GM12864 (cell line): ENCODE data around the gene COL8A2.

Source experiments
- DNase-seq: peaks from one replicate; pipeline ENCODE4 v3.0.0-alpha.2; 2011; ENCODE audit warnings: low read depth
- H3K4me3 ChIP-seq: 2 replicates; pipeline ENCODE4 v1.5.1; 2011; ENCODE audit warnings: mild to moderate bottlenecking, low read depth, low read length, control low read depth
- TF ChIP-seq, protein P1 (sequence below): IDR thresholded peaks from 2 replicates; pipeline ENCODE4 v1.5.1; 2011; ENCODE audit warnings: low read depth, mild to moderate bottlenecking, moderate library complexity, low read length, control low read depth, inconsistent platforms; ENCODE audit errors: missing control alignments

The COL8A2 gene

DNA sequence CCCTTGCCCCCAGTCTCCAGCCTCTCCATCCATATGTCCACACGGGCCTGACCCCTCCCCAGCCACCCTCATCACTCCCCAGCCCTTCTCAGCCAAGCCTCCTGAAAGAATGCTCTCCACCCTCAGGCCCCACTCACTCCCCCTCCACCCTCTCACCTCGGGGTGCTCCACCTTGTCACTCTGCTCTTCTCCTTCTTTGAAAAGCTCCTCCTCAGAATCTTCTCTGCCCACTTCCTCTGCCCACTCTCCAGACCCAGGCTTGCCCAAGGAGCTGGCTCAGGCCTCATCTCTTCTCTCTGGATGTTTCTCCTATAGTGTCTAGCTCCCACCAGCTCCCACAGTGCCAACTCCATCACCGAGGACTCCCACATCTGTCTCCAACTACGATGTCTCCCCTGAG is 13.9 kb downstream of the COL8A2 start:
- H3K4me3 ChIP-seq = no peak overlapping the region
- TF ChIP-seq, protein P1, sequence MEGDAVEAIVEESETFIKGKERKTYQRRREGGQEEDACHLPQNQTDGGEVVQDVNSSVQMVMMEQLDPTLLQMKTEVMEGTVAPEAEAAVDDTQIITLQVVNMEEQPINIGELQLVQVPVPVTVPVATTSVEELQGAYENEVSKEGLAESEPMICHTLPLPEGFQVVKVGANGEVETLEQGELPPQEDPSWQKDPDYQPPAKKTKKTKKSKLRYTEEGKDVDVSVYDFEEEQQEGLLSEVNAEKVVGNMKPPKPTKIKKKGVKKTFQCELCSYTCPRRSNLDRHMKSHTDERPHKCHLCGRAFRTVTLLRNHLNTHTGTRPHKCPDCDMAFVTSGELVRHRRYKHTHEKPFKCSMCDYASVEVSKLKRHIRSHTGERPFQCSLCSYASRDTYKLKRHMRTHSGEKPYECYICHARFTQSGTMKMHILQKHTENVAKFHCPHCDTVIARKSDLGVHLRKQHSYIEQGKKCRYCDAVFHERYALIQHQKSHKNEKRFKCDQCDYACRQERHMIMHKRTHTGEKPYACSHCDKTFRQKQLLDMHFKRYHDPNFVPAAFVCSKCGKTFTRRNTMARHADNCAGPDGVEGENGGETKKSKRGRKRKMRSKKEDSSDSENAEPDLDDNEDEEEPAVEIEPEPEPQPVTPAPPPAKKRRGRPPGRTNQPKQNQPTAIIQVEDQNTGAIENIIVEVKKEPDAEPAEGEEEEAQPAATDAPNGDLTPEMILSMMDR = no peak
- DNase-seq = no peak

DNA sequence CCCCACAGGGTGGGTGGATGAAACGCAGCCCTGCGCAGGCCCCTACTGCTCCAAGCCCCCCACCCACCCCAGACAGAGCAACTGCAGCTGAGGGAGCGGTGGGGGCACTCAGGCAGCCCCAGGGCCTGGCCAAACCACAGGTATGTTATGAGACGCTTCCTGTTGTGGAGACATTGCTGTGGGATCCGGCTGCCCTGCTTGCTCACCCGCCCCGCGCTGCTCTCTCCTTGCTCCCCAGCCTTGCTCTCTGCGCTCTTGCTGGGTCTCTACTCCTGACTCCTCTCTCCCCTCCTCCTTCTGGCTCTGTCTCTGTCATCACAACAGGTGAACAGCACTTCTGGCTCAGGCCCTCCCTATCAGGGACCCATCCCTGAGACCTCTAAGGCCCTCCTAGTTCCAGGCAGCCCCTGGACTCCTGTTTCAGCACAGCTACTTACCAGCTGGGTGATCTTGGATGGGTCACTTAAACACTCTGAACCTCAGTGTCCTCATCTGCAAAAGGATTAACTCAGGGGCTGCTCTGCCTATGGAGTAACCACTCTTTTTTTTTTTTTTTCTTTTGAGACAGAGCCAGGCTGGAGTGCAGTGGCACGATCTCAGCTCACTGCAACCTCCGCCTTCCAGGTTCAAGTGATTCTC is 15.9 kb downstream of the COL8A2 start:
- DNase-seq = no peak
- TF ChIP-seq, protein P1 = no peak
- no peak overlapping the region for H3K4me3 ChIP-seq

DNA sequence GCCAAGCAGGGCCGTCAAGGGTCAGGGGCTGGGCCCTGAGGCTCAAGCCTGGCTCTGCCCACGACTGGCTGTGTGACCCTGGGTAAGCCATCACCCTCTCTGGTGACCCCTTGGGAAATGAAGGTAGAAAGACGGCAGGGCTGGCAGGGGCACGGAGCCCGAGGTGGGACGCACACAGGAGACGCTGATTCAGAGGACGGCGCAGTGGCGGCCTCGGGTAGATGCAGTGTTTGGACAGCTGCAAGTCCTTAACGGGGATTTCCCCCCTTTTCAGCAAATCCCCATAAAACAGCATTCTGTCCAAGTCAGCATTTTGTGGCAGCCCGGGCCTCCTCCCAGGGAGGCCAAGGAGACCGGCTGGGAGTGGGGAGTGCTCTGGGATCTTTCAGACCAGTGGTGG is 16.7 kb downstream of the COL8A2 start:
- TF ChIP-seq, protein P1 = no peak
- H3K4me3 ChIP-seq = no peak overlapping the region
- no peak for DNase-seq

DNA sequence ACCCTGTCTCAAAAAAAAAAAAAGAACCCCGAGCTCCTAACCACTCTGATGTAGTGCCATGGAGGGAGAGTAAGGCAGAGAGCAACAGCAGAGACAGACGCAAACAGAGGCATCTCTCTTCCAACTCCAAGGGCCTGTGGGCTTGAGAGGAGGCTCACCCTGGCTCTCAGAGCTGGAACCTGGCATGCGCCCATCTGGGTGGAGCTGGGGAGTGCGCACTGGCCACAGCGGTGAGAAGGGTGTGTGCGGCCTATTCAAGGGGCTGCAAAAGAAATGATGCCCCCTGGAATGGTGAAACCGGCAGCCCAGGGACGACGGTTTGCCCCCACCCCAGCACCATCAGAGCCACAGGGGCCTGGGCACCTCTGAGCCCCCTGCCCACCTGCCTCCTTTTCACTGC is 17.6 kb downstream of the COL8A2 start:
- TF ChIP-seq, protein P1 = no peak
- no peak overlapping the region for H3K4me3 ChIP-seq
- DNase-seq = no peak

DNA sequence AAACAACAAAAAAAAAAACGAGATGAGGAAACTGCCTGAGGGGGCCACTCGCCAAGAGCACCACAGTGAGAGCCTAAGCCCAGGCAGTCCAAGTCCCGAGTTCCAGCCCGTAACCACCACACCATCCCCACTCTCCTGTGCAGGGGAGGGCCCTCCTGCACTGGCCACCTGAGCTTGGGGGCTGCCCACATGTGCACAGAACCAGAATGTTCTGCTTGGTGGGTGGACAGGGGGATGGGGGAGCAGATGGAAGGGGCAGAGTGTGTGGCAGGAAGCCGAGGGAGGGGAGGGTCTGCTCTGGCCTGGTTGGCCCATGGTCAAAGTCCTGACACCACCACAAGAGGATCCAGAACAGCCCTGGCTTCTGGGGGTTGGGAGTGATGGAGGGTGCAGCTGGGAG is 18.8 kb downstream of the COL8A2 start:
- no peak for DNase-seq
- TF ChIP-seq, protein P1 = no peak
- no peak overlapping the region for H3K4me3 ChIP-seq

DNA sequence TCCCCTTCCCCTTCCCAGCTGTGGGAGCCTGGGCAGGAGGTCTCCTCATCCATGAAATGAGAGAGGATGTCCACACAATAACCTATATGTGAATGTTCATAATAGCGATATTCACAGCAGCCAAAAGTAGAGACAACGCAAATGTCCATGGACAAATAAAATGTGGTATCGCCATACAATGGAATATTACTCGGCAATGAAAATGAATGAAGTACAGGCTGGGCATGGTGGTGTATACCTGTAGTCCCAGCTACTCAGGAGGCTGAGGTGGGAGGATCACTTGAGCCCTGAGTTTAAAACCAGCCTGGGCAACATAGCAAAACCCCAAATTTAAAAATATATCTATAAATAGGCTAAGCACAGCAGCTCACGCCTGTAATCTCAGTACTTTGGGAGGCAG is 23.5 kb downstream of the COL8A2 start:
- DNase-seq = no peak
- TF ChIP-seq, protein P1 = no peak
- H3K4me3 ChIP-seq = no peak overlapping the region

DNA sequence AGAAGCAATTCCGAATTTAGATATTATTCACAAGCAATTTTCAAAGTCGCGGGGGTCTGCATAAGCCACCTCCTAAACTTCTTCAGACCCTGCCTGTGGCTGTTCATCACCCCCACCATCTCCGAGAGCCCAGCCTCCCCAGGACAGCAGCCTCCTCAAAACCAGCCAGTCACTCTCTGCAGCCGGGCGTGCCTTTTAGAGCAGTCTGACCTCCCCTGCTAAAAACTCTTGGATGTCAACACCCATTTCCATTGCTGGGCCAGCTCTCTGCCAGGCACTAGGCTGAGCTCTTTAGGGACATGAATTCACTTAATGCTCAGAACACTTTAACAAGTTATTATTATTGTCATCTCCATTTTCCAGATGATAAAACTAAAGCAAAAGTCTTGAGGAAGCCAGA is 24.6 kb downstream of the COL8A2 start:
- no peak for DNase-seq
- H3K4me3 ChIP-seq = no peak overlapping the region
- TF ChIP-seq, protein P1 = no peak
